ENCODE results near the gene PPP1R13B.

The PPP1R13B gene

DNA sequence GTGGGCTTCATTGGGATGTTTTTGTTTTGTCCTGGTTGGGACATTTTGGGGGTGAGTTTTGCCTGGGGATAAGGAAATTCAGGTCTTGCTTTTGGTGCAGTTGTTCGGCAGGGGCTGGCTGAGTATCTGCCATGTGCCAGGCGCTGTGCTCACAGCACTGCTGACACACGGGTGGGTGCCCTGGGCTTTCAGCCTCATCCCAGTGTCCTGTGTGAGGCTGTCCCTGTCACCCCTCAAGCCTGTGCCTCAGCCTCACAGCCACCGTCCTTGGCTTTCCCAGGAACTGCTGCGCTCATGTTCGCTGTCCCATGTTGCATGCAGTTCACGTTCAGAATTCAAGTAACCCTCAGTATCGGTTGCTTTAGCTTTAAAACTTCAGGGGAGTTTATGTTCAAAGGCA, 157.0 kb downstream of the PPP1R13B start:
- DNase-seq = no peak
- TF ChIP-seq, protein P1, sequence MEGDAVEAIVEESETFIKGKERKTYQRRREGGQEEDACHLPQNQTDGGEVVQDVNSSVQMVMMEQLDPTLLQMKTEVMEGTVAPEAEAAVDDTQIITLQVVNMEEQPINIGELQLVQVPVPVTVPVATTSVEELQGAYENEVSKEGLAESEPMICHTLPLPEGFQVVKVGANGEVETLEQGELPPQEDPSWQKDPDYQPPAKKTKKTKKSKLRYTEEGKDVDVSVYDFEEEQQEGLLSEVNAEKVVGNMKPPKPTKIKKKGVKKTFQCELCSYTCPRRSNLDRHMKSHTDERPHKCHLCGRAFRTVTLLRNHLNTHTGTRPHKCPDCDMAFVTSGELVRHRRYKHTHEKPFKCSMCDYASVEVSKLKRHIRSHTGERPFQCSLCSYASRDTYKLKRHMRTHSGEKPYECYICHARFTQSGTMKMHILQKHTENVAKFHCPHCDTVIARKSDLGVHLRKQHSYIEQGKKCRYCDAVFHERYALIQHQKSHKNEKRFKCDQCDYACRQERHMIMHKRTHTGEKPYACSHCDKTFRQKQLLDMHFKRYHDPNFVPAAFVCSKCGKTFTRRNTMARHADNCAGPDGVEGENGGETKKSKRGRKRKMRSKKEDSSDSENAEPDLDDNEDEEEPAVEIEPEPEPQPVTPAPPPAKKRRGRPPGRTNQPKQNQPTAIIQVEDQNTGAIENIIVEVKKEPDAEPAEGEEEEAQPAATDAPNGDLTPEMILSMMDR (IDR thresholded peaks at IDR 0.05) = no peak
- Mint-ChIP-seq H3K27ac (peak overlapping the region; percentile 30), H3K4me3 (no peak overlapping the region), H3K27me3 (ENCODE audit: low read depth, poor library complexity) (no peaks in the 10 kb centered on the region), H3K9me3 (no peaks in the 10 kb centered on the region), H3K4me1 (peaks cover 7% of the 10 kb centered on the region), H3K36me3 (ENCODE audit: low read depth) (peaks cover 40% of the 10 kb centered on the region)

- Mint-ChIP-seq H3K27ac (no peak overlapping the region), H3K9me3 (no peaks in the 10 kb centered on the region), H3K4me3 (no peak overlapping the region), H3K27me3 (ENCODE audit: low read depth, poor library complexity) (no peaks in the 10 kb centered on the region), H3K4me1 (no peaks in the 10 kb centered on the region), H3K36me3 (ENCODE audit: low read depth) (peaks cover 41% of the 10 kb centered on the region)
- DNase-seq = no peak
- TF ChIP-seq, protein P1 (IDR thresholded peaks at IDR 0.05) = no peak
Observed at GRCh38 chr14:103688906-103689902, 158.2 kb downstream of the PPP1R13B start.

DNA sequence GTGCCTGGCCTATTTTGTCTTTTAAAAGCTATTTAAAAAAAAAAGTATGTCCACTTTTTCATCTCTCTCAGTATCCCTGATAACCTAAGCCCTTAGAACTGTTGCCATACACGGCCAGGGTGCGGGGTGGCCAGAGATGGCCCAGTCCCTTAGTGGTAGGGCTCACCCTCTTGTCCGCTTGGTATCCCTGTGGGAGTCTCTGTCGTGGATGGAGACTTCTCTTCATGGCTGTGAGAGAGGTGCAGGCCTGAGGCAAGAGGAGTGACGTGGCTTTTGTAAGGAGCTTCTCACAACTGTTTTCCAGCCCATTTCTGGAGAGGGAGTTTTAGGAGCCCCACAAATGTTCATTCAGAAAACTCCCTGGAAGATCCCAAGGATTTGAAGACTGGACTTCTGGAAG, 158.9 kb downstream of the PPP1R13B start:
- Mint-ChIP-seq H3K4me1 (no peaks in the 10 kb centered on the region), H3K27me3 (ENCODE audit: low read depth, poor library complexity) (no peaks in the 10 kb centered on the region), H3K27ac (peak overlapping the region; percentile 29), H3K9me3 (no peaks in the 10 kb centered on the region), H3K36me3 (ENCODE audit: low read depth) (peaks cover 37% of the 10 kb centered on the region), H3K4me3 (no peak overlapping the region)
- no peak for DNase-seq
- TF ChIP-seq, protein P1 (IDR thresholded peaks at IDR 0.05) = no peak

DNA sequence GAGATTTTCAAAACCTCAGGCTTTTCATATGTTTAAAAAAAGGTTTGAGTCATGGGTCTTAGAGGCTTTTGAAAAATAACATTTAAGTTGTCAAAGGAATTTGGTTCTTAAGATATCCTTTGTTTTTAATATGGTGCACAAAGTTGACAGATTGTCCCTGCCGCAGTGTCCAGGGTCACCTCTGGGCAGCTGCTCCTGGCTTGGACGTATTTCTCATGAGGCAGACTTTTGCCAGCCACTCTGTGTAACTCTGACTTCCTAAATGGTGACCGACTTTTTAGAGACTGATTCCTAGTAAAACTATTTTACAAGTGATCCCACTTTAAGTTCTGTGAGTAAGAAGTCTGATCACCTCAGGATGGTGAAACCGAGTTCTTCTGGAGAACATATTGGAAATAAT, 159.7 kb downstream of the PPP1R13B start:
- Mint-ChIP-seq H3K4me3 (no peak overlapping the region), H3K36me3 (ENCODE audit: low read depth) (peaks cover 42% of the 10 kb centered on the region), H3K27ac (no peak overlapping the region), H3K4me1 (no peaks in the 10 kb centered on the region), H3K9me3 (no peaks in the 10 kb centered on the region), H3K27me3 (ENCODE audit: low read depth, poor library complexity) (no peaks in the 10 kb centered on the region)
- TF ChIP-seq, protein P1 (IDR thresholded peaks at IDR 0.05) = no peak
- DNase-seq = no peak

- DNase-seq = no peak
- H3K27ac Mint-ChIP-seq = peak overlapping the region; percentile 87
- H3K36me3 Mint-ChIP-seq (ENCODE audit: low read depth) = peaks cover 42% of the 10 kb centered on the region
- no peaks in the 10 kb centered on the region for H3K27me3 Mint-ChIP-seq (ENCODE audit: low read depth, poor library complexity)
- no peak overlapping the region for H3K4me3 Mint-ChIP-seq
- TF ChIP-seq, protein P1 (IDR thresholded peaks at IDR 0.05) = no peak
- no peaks in the 10 kb centered on the region for H3K4me1 Mint-ChIP-seq
- H3K9me3 Mint-ChIP-seq = no peaks in the 10 kb centered on the region
Observed at GRCh38 chr14:103686831-103687485, 160.4 kb downstream of the PPP1R13B start.
